HG02870 (cell line): Measurements from ENCODE around the gene ST6GALNAC1.
"Not testable (repeated sequence)": the region's sequence is repeated elsewhere in the genome, so short reads cannot be mapped to it uniquely, and the experiment has no call there.

ENCODE experiments used
- ATAC-seq: cut with Tn5 transposase; IDR thresholded peaks from one replicate; pipeline ENCODE4 v1.9.1; 2021; ENCODE audit warnings: mild to moderate bottlenecking, moderate library complexity; ENCODE audit not compliant: unreplicated experiment

The ST6GALNAC1 gene

DNA sequence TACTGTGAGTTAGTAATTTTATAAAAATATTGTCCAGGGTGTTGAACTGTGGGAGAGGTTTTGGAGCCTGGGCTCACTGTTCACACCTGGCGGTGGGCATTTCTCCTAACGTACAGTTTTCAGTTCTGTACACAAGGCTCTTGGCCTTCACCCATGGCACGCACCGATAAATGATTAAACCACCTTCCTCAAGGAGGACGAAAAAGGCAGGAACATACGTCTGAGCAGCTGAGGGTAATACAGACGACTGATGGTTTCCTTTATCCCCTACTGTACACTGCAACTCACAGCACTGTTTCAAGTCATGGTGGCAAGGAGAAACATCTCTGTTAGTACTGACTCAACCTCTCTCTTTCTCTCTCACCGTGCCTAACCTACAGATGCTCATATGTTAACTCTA, 1.4 kb upstream of the ST6GALNAC1 start:
- no peak for ATAC-seq

DNA sequence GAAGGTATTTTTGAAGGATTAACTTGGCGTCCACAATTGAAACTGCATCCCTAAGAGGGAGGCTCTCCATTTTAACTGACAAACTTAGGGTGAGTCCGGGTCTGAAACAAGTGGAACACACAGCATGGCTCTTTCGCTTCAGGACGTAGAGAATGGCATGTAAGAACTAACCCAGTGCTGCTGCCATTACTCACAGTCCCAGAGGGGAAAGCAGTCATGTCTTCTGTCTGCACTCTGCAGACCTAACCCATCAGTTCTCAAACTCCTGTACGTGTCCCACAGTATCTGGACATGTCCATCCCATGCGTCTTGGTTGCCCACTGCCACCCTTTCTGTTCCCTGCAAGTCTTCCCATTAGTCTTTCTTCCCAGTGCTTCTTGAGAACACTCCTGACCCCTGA, 563 bp downstream of the ST6GALNAC1 start:
- ATAC-seq = no peak

DNA sequence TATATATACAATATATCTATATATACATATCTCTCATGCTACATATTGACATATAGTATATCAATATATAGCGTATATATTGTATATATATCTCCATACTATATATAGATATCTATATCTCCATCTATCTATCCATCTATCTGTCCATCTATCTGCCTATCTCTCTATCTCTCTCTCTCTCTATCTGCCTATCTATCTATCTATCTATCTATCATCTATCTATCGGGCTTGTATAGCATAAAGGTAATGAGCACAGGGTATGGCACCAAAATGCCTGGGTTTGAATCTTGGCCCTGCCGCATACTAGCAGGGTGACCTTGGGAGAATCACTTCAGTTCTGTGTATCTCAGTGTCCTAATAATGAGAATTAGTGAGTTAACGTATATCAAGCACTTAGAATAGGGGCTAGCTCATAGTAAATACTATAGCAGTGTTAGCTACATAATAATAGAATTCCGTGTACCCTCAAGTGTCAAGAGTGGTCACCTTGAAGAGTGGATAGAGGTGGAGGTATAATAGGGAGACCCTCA, 1.5 kb downstream of the ST6GALNAC1 start:
- ATAC-seq = no peak

DNA sequence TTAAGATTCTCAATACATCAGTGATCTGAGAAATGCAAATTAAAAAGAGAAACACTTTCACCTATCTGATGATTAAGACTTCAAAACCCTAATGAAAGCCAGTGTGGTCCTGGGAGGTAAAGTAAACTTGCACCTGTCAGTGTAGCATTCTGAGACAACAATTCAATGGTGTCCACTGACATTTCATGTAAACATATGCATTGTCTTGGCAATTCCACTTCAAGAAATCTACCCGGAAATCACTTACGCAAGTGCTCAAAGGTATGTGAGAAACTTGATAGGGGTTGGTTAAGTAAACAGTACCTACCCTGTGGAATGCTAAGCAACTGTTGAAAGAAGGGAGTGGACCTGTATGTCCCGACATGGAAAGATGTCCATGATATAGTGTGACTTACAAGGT, 2.1 kb downstream of the ST6GALNAC1 start:
- no peak for ATAC-seq

DNA sequence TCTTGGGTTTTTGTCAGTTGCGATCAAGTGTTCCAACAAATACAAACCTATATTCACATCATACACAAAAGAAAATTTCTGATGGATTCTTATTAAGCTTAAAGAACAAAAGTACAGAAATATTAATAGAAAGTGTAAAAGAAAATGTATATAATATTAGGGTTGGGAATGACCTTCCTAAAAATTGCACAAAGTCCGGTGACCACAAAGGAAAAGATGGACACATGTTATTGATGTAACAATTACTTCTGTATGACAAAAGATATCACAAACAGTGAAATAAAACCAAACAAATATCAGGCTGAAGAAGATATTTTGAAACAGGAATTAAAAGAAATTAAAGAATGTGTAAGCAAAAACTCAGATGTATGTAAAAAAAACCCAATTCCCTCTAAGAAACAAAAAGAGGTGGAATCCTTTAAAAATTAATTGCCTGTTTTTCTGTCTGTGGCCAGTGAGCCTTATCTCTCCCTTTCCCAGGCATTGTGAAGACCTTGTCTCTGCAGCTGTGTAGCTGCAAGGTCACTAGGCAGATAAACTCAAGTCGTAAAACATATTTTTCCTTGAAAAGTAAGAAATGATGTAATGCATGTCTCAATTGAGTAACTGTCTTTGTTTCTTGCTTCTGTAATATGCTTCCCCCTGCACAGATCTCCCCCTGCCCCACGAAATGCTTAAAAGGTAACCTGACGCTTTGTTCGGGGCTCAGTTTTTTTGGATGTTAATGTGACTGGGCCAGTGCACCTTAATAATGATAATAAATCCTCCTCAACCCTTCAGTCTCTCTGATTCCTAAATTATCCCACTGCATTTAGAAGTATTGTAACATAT, 2.8 kb downstream of the ST6GALNAC1 start:
- no peak for ATAC-seq

DNA sequence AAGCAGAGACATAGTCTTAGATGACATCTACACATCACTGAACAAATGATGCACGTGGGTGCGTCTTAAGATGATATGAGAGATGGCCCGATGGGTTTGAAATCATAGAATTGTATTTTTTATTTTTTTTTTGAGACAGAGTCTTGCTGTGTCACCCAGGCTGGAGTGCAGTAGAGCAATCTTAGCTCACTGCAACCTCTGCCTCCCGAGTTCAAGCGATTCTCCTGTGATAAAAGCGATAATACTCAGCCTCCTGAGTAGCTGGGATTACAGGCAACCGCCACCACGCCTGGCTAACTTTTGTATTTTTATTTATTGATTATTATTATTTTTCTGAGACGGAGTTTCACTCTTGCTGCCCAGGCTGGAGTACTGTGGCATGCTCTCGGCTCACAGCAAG, 5.3 kb downstream of the ST6GALNAC1 start:
- no peak for ATAC-seq

DNA sequence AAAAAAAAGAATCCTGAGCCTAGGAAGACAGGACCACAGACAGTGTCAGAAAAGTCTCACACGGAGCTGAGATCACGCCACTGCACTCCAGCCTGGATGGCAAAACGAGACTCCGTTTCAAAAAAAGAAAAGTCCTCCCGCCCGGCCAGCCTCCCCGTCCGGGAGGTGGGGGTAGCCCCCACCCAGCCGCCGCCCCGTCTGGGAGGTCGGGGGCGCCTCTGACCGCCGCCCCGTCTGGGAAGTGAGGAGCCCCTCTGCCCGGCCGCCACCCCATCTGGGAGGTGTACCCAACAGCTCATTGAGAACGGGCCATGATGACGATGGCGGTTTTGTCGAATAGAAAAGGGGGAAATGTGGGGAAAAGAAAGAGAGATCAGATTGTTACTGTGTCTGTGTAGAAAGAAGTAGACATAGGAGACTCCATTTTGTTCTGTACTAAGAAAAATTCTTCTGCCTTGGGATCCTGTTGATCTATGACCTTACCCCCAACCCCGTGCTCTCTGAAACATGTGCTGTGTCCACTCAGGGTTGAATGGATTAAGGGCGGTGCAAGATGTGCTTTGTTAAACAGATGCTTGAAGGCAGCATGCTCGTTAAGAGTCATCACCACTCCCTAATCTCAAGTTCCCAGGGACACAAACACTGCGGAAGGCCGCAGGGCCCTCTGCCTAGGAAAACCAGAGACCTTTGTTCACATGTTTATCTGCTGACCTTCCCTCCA, 6.9 kb downstream of the ST6GALNAC1 start:
- not testable (repeated sequence) for ATAC-seq

DNA sequence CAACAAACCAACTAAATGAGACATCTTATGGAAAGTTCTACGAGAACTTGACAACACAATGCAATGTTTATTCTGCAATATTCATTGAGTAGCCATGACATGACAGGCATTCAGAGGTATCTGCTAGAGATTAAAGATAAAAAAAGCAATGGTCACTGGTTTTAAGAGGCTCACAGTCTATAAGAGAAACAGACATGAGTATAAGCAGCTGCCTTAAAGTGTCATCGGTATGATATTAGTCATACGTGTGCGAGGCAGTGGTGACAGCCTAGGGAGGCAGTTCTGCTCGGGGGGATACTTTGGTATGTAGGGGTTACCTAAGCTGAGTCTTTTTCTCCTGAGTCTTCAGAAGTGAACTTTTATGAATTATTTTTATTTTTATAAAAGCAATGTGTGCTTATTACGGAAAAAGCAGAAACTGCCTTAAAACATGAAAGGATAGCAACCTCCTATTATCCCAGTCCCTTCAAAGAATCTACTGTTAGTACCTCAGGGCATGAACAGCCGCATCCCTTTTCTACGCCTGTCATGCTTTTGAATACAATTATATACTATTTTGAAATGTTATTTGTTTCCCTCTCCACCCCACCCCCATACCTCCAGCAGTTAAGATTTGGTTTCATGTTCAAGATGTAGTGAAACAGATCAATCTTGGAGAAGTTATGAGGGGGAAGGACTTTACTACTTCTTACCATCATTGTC, 7.7 kb downstream of the ST6GALNAC1 start:
- ATAC-seq = no peak

DNA sequence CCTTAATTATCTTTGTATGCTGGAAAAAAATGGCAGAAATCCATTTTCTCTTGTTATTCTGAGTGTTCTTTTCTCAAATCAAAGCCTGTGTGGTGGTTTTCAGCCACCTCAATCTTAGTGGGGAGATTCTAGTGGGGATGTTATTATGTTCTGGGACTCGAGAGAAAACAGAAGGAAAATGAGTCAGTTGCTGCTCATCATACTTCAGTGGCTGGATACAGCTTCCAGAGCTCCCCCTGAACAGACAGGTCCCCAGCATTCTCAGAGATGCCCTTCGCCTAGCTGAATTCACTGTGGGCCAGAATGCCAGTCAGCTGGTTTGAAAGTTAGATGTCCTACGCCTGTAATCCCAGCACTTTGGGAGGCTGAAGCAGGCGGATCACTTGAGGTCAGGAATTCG, 8.5 kb downstream of the ST6GALNAC1 start:
- no peak for ATAC-seq

DNA sequence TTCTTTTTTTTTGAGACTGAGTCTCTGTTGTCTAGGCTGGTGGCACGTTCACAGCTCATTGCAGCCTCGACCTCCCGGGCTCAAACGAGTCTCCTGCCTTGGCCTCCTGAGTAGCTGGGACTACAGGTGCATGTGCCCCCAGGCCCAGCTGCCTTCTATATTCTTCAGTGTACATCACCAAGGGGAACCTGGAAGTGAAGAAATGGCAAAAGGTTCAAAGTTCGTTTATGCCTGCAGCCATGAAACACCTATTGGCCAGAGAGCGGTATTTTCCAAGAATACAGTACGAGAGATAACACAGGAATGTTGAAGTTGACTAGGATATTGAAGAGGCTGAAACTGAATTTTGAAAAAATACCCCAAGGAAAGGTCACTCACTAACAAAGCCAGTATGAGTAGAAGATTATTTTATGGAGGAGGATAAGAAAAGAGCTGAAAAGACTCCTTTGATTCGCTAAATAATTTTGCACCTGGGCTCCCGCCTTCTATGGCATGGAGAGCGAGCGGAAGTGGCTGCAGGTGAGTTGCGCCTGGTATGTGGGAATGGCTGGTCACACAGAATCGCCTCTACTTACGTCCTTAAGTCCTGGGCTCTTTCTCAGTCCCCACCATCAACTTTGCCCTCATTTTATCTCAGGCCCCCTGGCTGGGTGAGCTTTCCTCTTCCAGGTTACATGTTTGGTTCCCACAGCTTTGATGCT, 9.8 kb downstream of the ST6GALNAC1 start:
- no peak for ATAC-seq

DNA sequence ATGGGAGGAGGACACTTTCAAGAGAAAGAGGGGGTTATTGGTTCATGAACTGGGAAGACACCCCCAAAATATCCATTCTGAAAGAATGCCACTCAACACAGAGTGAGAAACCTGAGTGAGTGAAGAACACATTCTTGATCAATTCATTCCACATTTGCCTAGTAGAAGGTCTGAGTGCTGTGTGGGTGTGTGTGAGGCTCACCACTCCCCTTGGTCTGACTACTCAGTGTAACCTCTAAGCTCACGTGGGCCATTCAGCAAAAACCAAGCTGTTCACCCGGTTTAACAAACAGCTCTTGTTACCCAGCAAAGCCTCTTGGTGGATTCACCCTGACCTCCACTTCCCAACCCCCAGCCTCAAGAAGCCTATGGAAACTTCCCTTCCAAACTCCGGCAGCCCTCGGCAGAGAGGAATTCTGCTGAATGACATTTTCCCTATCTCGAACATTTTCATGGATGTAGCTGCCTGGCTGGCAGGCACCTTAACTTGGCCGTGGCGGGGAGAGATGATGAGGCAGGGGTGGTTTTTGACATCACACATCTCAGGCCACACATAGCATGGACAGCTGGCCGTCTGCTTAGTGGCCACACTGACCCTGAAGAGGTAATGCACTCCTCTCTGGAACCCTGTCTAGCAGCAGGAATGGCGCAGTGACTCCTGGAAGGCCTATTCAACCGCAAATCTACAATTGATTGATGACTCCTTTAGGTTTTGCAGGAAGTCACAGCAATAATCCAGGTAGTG, 11.6 kb downstream of the ST6GALNAC1 start:
- ATAC-seq = no peak

DNA sequence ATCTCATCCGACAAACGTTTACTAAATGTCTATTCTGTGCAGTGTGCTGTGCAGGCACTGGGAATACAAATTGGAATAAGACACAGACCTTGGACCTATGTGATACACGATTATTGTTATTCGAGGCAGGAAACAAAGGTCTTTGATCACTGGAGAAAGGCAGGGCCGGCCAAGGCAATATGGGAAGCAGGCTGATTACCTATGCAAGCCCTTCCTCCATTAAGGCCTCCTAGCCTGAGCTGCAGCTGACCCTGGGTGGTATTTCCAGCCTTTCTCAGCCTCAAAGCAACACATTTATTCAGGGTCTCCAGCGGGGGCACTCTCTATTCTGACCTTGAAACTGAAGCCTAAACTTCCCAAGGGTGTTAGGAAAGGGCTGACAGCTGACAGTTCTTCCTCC, 13.4 kb downstream of the ST6GALNAC1 start:
- ATAC-seq = no peak

DNA sequence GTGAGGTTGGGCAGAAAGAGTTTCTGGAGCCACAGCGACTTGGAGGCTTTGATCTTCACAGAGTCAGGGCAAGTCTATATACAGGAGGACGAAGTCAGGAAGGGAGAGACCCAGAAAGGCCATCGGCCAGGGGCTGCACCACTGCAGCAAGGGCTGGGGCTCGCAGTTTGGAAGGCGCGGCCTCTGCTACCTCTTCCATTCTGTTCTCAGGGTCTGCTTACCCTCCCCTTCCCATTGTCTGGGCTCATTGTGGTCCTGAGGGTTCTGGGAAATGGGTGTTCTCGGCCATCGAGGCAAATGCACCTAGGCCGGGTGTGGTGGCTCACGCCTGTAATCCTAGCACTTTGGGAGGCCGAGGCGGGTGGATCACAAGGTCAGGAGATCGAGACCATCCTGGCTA, 16.0 kb downstream of the ST6GALNAC1 start:
- ATAC-seq = no peak

DNA sequence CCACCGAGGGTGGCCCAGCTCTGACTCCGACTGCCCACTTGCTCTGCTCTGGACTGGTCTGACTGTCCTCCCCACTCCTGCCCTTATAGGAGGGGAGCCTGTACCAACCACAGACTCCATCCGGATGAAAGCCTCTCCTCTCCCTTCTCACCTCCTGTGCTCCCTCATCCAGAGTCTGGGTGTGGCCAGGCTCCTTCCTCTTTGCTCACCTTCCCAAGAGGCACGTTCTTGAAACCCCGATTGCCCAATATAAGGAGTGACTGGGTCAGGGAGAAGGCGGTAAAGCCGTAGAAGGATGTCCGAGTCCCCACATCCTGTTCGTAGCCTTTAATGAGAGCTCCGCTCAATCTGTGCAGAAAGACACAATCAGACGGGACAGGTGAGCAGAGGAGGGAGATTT, 17.1 kb downstream of the ST6GALNAC1 start:
- no peak for ATAC-seq

DNA sequence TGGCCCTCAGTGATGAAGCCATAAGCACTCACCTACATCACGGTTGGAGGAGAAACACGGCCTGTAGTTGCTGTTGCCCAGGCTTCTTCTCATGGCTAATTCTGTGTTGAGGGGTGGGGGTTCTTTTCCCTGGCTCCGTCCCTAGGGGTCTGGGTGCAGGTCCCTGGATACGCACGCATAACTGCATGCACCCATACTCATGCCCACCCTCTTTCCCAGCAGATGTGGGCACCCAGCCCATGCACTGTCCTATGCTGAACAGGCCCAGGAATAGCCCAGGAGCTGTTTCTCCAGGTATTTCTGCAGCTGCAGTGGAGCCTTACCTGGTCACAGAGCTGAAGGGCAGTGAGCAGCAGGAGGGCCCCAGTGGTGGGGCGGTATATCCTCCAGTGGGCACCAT, 18.1 kb downstream of the ST6GALNAC1 start:
- no peak for ATAC-seq

DNA sequence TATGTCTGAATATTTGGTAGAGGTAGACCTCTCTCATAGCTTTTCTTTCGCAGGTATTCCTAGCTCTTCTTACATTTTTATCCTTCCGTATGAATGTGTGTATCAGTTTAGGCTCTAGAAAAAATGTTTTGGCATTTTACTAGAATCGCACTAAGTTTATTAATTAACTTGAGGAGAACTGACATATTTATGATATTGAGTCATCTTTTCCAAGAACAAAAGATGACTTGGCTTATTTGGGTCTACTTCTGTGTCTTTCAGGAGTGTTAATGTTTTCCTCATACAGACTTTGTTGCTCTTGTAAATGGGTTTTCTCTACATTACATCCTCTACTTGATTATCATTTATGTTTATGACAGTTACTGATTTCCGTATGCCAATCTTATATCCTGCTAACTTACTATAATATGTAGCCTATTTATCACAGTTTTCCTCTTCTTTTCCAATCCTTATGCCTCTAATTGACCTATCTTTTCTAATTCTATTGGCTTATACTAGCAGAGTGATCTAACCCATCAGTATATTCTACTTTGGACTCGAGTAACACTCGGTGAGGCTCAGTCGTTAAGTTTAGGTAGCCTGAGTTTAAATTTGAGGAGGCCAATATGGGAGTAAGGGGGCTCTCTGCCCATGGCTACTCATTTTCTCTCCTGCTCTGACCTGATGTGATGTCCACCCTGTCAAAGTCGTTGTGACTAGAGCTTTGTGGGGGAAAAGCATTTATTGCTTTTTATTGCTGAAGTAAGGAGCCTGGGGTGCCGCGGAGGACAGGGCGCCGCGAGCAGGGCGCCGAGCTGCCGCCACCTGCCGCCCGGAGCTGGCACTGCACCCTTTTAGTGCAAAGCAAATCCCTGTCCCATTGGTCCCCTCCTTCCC, 20.0 kb downstream of the ST6GALNAC1 start:
- no peak for ATAC-seq

DNA sequence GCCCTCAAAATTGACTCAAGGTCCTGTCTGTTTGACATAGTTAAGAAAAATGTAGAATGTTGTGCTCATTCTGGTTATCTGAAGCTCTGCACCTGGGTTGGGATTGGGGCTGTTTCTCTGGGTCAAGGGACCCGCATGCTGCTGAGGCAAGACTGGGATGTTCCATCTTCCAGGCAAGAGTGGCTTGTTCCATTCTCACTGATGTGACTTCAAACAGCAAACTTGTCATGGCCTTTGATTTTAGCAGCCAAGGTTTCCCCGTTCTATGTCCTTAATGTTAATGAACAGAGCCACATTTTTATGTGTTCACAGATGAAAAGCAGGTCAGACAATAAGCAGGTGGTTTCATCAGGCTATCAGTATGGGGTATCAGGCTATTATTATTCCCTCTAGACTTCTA, 25.7 kb downstream of the ST6GALNAC1 start:
- ATAC-seq = no peak

DNA sequence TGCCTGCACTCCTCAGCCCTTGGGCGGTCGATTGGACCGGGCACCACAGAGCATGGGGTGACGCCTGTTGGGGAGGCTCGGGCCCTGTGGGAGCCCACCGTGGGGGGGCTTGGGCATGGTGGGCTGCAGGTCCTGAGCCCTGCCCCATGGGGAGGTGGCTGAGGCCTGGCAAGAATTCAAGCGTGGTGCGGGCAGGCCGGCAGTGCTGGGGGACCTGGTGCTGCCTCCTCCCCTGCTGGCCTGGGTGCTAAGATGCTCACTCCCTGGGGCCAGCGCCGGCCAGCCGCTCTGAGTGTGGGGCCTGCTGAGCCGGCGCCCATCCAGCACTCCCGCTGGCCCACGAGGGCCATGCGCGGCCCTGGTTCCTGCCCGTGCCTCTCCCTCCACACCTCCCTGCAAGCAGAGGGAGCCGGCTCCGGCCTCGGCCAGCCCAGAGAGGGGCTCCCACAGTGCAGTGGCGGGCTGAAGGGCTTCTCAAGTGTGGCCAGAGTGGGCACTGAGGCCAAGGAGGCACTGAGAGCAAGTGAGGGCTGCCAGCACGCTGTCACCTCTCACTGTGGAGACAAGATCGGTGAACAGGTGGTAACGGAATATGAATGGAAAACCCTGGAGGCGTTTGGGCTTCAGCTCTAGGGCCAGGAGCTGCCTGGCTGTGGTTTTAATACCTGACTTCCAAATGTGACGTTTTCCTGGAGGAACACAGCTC, 28.5 kb downstream of the ST6GALNAC1 start:
- no peak for ATAC-seq
